Activated T-helper 17 cell treated with anti-CD3 and anti-CD28 coated beads, Interleukin-2, amount 50 U/mL, for 72 hours (primary cell): ENCODE results near the gene ROBO1. TPM values are rescaled to one million over a fixed set of nuclear protein-coding genes. Genes with fewer than 3 reads are reported as not detected.

Experiments used
- ATAC-seq: fragments of 150-1000 bp; cut with Tn5 transposase; replicated peaks from 2 replicates; pipeline ENCODE4 v1.10.0; 2021; ENCODE audit warnings: mild to moderate bottlenecking, moderate library complexity
- H3K27ac Mint-ChIP-seq: one replicate; pipeline ENCODE4 v1.8.0; 2022; ENCODE audit warnings: mixed read lengths
- H3K27me3 Mint-ChIP-seq: one replicate; pipeline ENCODE4 v1.8.0; 2022; ENCODE audit warnings: mixed read lengths
- H3K36me3 Mint-ChIP-seq: one replicate; pipeline ENCODE4 v1.8.0; 2022; ENCODE audit warnings: low read depth, mild to moderate bottlenecking, mixed read lengths
- H3K4me1 Mint-ChIP-seq: one replicate; pipeline ENCODE4 v1.8.0; 2022; ENCODE audit warnings: mixed read lengths
- H3K4me3 Mint-ChIP-seq: one replicate; pipeline ENCODE4 v1.8.0; 2022; ENCODE audit warnings: mild to moderate bottlenecking, mixed read lengths
- H3K9me3 Mint-ChIP-seq: one replicate; pipeline ENCODE4 v1.8.0; 2022; ENCODE audit warnings: mixed read lengths
- total RNA-seq, 2 donors: library from RNA; stranded (reverse); gene quantifications; one replicate each; pipeline ENCODE4 v1.2.3, GENCODE V29; 2022

The ROBO1 gene
- total RNA-seq, 2 donors from 2014 or later: not detected

DNA sequence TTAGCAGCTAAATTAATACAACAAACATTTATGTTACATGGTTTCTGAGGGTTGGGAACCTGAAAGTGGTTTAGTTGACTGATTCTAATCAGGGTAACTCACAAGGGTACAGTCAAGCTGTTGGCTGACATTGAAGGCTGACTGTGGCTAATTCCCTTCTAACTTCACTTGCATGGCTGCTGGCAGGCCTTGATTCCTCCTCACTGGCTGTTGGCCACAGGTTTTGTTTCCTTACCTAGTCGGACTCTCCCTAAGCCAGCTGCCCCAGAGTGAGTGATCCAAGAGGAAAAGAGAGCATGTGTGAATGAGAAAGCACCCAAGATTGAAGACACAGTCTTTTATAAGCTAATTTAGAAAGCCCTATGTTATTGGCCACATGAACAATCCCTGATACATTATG is 700.1 kb downstream of the ROBO1 start:
- no peaks in the 10 kb centered on the region for H3K27me3 Mint-ChIP-seq
- no peaks in the 10 kb centered on the region for H3K36me3 Mint-ChIP-seq
- ATAC-seq: no peak
- no peaks in the 10 kb centered on the region for H3K4me1 Mint-ChIP-seq
- no peak overlapping the region for H3K27ac Mint-ChIP-seq
- no peak overlapping the region for H3K4me3 Mint-ChIP-seq
- H3K9me3 Mint-ChIP-seq: peaks cover 18% of the 10 kb centered on the region

DNA sequence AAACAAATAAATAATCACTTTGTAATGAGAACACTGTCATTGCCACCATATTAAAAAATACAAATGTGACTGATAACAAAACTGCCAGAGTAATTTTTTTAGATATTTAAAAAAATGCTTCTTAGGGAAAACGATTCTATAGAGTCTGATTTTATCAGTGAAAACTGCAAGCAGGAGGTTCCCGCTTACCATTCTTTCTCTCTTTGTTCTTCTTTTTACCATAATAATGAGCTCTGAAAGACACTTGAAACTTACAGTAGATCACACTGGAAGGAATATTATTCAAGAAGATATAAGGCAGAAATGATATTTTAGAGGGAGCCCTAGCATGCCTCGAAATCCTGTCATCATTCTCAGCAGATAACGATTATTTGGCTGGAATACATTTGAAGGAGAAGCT is 701.3 kb downstream of the ROBO1 start:
- Mint-ChIP-seq H3K27ac (no peak overlapping the region), H3K36me3 (no peaks in the 10 kb centered on the region), H3K4me3 (no peak overlapping the region), H3K27me3 (no peaks in the 10 kb centered on the region), H3K4me1 (no peaks in the 10 kb centered on the region), H3K9me3 (peaks cover 19% of the 10 kb centered on the region)
- no peak for ATAC-seq

DNA sequence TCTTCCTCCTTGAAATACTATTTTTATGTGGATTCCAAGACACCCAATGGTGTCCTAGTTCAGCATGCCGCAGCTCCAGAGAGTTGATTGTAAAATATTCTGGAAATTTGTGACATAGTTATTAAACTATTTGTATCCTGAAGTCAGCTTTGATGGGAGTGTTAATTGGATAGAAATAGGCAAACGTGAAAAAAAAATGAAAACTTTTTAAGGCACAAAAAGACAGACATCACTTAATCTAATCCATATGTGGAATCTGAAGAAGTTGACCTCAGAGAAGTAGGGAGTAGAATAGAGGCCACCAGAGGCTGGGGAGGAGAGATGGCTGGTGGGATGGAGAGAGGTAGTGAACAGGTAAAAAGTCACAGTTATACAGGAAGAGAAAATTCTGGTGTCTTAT is 704.2 kb downstream of the ROBO1 start:
- no peaks in the 10 kb centered on the region for H3K4me1 Mint-ChIP-seq
- no peaks in the 10 kb centered on the region for H3K36me3 Mint-ChIP-seq
- no peak for ATAC-seq
- peaks cover 23% of the 10 kb centered on the region for H3K9me3 Mint-ChIP-seq
- H3K4me3 Mint-ChIP-seq: no peak overlapping the region
- no peak overlapping the region for H3K27ac Mint-ChIP-seq
- no peaks in the 10 kb centered on the region for H3K27me3 Mint-ChIP-seq

DNA sequence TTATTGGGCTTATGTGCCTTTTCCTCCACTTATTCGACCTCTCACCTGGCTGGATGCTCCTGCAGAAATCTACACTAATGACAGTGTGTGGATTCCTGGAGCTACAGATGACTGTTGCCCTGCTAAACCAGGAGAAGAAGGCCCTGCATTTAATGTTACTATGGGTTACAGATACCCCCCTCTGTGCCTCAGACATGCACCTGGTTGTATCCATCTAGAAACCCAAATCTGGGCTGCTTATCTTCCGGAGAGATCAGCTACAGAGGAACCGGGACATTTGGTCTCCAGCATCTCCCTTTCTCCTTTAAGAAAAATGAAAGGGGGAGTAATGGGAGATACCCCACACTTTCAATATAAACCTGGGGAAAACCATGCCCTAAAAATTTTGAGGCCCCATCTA is 710.0 kb downstream of the ROBO1 start:
- Mint-ChIP-seq H3K27ac (no peak overlapping the region), H3K27me3 (no peaks in the 10 kb centered on the region), H3K9me3 (peaks cover 30% of the 10 kb centered on the region), H3K36me3 (no peaks in the 10 kb centered on the region), H3K4me3 (no peak overlapping the region), H3K4me1 (no peaks in the 10 kb centered on the region)
- no peak for ATAC-seq

DNA sequence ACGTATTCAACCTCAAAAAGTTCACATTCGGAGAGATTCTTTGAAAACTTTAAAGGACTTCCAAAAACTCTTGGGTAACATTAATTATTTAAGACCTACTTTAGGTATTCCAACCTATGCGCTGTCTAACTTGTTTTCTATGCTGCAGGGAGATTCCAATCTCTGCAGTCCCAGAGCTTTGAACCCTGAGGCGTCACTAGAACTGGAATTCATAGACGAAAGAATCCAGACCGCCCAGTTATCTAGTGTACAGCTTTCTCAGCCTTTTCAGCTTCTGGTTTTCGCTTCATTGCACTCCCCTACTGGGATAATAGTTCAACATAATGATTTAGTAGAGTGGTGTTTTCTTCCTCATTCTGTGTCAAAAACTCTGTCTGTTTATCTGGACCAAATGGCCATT is 711.3 kb downstream of the ROBO1 start:
- Mint-ChIP-seq H3K4me3 (no peak overlapping the region), H3K27ac (no peak overlapping the region), H3K9me3 (peaks cover 34% of the 10 kb centered on the region), H3K36me3 (no peaks in the 10 kb centered on the region), H3K27me3 (no peaks in the 10 kb centered on the region), H3K4me1 (no peaks in the 10 kb centered on the region)
- no peak for ATAC-seq

DNA sequence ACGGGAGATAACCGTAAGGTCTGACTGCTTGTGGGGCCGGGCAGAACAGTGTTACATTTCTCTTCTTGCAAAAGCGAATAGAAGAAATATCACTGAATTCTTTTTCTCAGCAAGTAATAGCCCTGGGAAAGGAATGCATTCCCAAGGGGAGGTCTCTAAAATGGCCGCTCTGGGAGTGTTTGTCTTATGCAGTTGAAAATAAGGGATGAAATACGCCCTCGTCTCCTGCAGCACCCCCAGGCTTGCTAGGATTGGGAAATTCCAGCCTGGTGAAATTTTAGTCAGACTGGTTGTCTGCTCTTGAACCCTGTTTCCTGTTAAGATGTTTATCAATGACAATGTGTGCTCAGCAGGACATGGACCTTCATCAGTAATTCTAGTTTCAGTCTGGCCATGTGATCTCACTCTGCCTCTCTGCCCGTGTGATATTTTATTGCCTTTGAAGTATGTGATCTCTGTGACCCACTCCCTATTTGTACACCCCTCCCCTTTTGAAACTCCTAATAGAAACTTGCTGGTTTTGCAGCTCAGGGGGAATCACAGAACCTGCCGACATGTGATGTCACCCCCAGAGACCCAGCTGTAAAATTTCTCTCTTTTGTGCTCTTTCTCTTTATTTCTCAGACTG is 715.6 kb downstream of the ROBO1 start:
- Mint-ChIP-seq H3K4me3 (no peak overlapping the region), H3K4me1 (no peaks in the 10 kb centered on the region), H3K9me3 (peaks cover 43% of the 10 kb centered on the region), H3K27me3 (no peaks in the 10 kb centered on the region), H3K36me3 (no peaks in the 10 kb centered on the region), H3K27ac (no peak overlapping the region)
- no peak for ATAC-seq

DNA sequence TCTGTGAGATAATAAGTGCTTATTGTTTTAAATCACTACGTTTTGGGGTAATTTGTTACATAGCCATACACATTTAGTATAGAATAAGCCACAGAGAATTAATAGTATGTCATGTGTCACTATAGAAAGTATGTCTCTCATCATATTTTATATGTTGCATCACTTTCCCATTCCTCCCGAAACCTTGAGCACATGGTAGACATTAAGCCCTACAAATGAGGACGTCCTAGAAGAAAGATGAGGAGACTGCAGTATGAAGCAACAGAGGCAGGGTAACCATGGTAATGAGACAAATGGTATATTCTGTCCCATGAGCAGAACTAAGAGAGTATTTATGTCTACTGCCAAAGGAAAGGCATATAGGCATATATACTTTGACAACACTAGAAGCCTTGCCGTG is 720.2 kb downstream of the ROBO1 start:
- Mint-ChIP-seq H3K4me3 (no peak overlapping the region), H3K27ac (no peak overlapping the region), H3K27me3 (no peaks in the 10 kb centered on the region), H3K9me3 (peaks cover 33% of the 10 kb centered on the region), H3K4me1 (no peaks in the 10 kb centered on the region), H3K36me3 (no peaks in the 10 kb centered on the region)
- ATAC-seq: no peak

DNA sequence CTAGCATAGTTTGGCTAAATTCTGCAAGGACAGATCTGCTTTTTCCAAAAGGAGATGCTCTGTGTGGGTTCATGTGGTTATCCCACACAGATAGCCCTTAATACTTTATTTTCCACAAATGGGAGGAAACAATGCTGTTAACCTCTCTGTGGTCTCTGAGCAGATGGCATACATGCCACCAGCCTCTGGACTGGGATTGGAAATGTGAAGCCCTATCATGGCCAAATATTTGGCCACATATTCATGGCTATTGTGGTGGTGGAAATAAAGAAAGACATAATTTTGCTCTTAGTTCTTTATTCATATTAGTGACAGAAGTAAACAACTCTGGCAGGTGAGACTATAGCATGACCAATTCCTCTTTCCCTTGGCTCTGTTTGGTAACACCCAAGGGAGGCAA is 726.2 kb downstream of the ROBO1 start:
- H3K4me1 Mint-ChIP-seq: no peaks in the 10 kb centered on the region
- no peak overlapping the region for H3K27ac Mint-ChIP-seq
- no peak overlapping the region for H3K4me3 Mint-ChIP-seq
- H3K9me3 Mint-ChIP-seq: peaks cover 20% of the 10 kb centered on the region
- no peaks in the 10 kb centered on the region for H3K36me3 Mint-ChIP-seq
- no peak for ATAC-seq
- no peaks in the 10 kb centered on the region for H3K27me3 Mint-ChIP-seq

DNA sequence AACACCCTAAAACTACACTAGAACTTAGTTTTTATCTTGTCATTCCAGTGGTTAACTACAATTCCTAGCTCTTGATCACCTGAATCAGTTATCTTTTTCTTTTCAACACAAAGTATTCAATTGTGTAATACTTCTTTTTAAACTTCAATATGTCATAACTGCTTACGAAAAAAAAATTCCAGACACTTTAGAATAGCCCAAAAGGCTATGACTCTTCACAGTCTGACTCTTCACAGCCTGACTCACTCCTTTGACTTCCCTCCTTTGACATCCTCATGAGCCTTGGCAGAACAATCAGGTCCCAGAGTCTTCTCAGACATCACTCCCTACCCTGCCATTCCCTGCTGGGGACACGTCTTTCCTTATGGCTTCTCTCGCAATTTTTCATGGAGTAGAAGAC is 727.1 kb downstream of the ROBO1 start:
- Mint-ChIP-seq H3K27me3 (no peaks in the 10 kb centered on the region), H3K27ac (no peak overlapping the region), H3K4me3 (no peak overlapping the region), H3K36me3 (no peaks in the 10 kb centered on the region), H3K4me1 (no peaks in the 10 kb centered on the region), H3K9me3 (peaks cover 20% of the 10 kb centered on the region)
- no peak for ATAC-seq

DNA sequence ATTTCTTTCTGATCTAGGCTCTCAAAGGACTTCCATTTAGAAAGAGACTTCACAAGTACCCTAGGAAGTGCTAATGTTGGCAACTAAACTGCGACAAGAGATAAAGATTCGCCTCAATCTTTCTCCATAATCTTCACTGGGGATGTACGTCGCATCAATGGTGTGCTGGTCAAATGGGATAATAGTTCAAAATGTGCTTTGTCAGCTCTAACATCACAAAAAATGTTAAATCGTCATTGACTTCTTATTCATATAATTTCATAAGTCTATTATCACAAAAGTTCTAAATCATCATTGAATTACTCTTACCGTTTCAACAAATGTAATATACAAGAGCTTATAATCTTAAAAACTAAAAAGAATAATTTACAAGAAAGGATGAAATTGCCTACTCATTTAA is 727.7 kb downstream of the ROBO1 start:
- Mint-ChIP-seq H3K4me1 (no peaks in the 10 kb centered on the region), H3K27me3 (no peaks in the 10 kb centered on the region), H3K27ac (no peak overlapping the region), H3K9me3 (peaks cover 20% of the 10 kb centered on the region), H3K4me3 (no peak overlapping the region), H3K36me3 (no peaks in the 10 kb centered on the region)
- no peak for ATAC-seq

DNA sequence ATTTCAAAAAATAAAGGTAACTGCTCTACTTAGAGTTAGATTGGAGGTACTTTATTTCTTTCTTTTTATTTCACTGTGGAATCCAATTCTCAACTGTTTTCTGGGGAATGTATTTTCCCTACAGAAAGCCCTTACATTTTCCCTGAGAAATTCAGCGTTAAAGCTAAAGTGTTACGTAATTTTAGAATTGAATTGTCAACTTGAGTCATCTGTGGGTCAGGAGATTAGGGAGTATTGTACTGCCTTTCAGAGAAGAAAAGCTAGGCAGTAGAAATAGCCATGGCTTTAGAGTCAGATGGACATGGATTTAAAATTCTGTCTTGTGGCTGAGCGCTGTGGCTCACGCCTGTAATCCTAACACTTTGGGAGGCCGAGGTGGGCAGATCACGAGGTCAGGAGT is 728.6 kb downstream of the ROBO1 start:
- H3K27me3 Mint-ChIP-seq: no peaks in the 10 kb centered on the region

DNA sequence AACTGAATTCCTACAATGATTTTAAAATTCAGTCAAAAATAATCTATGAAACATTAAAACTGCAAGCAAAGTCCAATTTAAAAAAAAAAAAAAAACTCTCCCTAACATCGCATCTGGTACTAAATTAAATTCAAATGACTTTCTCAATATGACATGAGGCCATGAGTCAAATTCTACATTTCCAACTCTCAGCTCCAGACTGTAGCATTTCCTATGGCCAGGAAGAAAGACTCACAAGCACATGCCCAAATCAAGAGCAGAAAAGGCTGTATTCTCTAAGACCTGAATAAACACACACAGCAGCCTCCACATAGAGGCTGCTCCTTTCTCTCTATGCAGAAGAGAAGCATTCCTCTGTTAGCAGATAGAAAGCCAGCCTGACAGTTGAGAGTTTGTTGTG is 729.2 kb downstream of the ROBO1 start:
- no peak overlapping the region for H3K27ac Mint-ChIP-seq
- peaks cover 17% of the 10 kb centered on the region for H3K9me3 Mint-ChIP-seq
- H3K27me3 Mint-ChIP-seq: no peaks in the 10 kb centered on the region
- no peak for ATAC-seq
- no peak overlapping the region for H3K4me3 Mint-ChIP-seq
- H3K4me1 Mint-ChIP-seq: no peaks in the 10 kb centered on the region
- H3K36me3 Mint-ChIP-seq: no peaks in the 10 kb centered on the region

More for the DNA sequence above, 728.6 kb downstream of the ROBO1 start:
- Mint-ChIP-seq H3K36me3 (no peaks in the 10 kb centered on the region), H3K4me3 (no peak overlapping the region), H3K4me1 (no peaks in the 10 kb centered on the region), H3K9me3 (peaks cover 20% of the 10 kb centered on the region), H3K27ac (no peak overlapping the region)
- ATAC-seq: no peak

DNA sequence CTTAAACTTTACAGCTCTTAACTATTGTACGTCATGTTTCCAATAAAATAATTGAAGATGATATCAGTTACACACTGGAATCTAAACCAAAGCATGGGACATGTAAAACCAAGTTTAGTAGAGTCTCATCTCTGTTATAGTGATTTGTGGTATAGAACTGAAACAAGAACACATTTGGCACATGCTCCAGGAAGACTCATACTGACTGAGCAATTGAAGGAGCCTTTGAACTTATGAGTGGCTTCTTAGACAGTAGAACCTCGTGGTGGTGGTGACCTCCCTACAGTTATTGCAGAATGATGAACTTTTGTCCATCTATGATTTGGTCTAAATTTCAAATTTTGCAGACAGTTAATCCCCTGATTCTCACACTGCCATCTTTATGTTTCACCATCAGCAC is 729.7 kb downstream of the ROBO1 start:
- H3K36me3 Mint-ChIP-seq: no peaks in the 10 kb centered on the region
- no peaks in the 10 kb centered on the region for H3K4me1 Mint-ChIP-seq
- ATAC-seq: no peak
- H3K27me3 Mint-ChIP-seq: no peaks in the 10 kb centered on the region
- peaks cover 15% of the 10 kb centered on the region for H3K9me3 Mint-ChIP-seq
- no peak overlapping the region for H3K27ac Mint-ChIP-seq
- no peak overlapping the region for H3K4me3 Mint-ChIP-seq

DNA sequence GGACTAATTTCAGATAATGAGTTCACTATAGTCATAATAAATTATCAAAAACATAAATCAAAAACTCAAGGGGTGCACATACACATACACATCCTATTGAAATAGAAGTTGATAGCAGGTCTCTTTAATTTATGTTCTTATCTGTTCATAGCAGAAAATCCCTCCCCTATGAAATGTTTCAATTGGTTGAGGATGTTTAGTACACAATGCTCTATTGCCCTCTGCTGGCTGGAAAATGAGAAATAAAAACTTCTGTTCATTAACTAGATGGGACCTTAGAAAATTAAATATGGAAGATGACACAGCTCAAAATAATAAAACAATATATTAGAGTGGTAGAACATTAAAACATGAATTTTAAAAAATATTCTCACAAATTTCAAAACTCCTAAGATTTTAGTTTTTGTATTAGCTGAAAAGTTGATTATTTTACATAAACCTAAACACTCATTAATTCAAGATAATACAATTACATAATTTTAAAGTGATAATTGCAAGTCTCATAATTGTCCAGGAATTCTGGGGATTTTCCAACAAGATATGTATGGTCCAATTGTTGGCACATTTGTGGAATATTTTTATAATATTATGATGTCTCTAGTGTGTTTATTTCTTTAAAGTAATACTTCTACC is 735.0 kb downstream of the ROBO1 start:
- Mint-ChIP-seq H3K9me3 (peaks cover 4% of the 10 kb centered on the region), H3K27ac (no peak overlapping the region), H3K4me3 (no peak overlapping the region), H3K27me3 (no peaks in the 10 kb centered on the region), H3K36me3 (no peaks in the 10 kb centered on the region), H3K4me1 (no peaks in the 10 kb centered on the region)
- no peak for ATAC-seq

DNA sequence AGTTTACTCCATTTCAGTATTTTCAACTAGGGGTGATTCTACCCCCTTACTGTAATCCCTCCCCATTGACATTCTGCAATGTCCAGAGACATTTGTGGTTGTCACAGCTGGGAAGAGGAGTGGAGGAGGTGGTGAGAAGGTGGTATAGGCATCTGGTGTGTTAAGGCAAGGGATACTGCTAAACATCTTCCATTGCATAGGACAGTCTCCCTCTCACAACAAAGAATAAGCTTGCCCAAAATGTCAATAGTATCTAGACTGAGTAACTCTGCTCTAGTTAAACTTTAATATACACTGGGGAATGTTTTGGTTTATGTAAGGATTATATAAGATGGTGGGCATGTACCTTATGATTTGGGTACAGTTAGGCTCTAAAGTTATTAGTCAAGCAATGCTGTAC is 737.6 kb downstream of the ROBO1 start:
- Mint-ChIP-seq H3K4me1 (no peaks in the 10 kb centered on the region), H3K27me3 (no peaks in the 10 kb centered on the region), H3K9me3 (no peaks in the 10 kb centered on the region), H3K36me3 (no peaks in the 10 kb centered on the region), H3K4me3 (no peak overlapping the region), H3K27ac (no peak overlapping the region)
- no peak for ATAC-seq

DNA sequence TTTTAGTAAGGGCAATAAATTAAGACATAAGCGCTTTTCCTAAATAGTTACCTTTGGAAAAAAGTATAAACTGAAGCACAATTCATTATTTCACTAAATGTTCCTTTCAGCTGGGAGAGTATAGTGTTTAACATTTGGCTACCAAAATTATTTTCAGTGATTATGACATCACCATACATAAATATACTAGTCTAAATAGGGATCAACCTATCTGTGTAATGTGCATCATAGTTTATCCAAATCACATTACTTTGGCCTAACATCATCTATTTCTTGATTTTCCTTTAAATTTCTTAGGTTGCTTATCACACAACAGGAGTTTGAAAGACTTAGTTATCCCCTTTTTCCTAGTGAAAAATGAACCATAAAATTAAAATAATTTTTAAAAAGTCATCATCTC is 738.9 kb downstream of the ROBO1 start:
- H3K4me3 Mint-ChIP-seq: no peak overlapping the region
- no peak overlapping the region for H3K27ac Mint-ChIP-seq
- no peak for ATAC-seq

More for the DNA sequence above, 738.9 kb downstream of the ROBO1 start:
- Mint-ChIP-seq H3K4me1 (no peaks in the 10 kb centered on the region), H3K27me3 (no peaks in the 10 kb centered on the region), H3K36me3 (no peaks in the 10 kb centered on the region), H3K9me3 (no peaks in the 10 kb centered on the region)
